Endodermal cell (in vitro differentiated cells): ENCODE results near the gene SPATA33. TPM values are rescaled to one million over a fixed set of nuclear protein-coding genes. Genes with fewer than 3 reads are reported as not detected.

ENCODE experiments used
- DNase-seq: peaks from one replicate; pipeline ENCODE4 v3.0.0-alpha.2; 2017
- H3K27ac ChIP-seq: 2 replicates; pipeline ENCODE4 v1.5.1; 2013; ENCODE audit warnings: mild to moderate bottlenecking, low read depth, low read length, moderate library complexity
- H3K27me3 ChIP-seq: 2 replicates; pipeline ENCODE4 v1.6.1; 2013; ENCODE audit warnings: mild to moderate bottlenecking, low read length, moderate library complexity; ENCODE audit not compliant: insufficient read depth, control insufficient read depth, poor library complexity, severe bottlenecking
- H3K36me3 ChIP-seq: 2 replicates; pipeline ENCODE4 v1.7.0; 2013; ENCODE audit warnings: mild to moderate bottlenecking, low read length, moderate library complexity; ENCODE audit not compliant: control insufficient read depth, insufficient read depth
- H3K4me1 ChIP-seq: one replicate; pipeline ENCODE4 v1.7.0; 2013; ENCODE audit warnings: low read length; ENCODE audit not compliant: control insufficient read depth, insufficient read depth
- H3K4me3 ChIP-seq: 2 replicates; pipeline ENCODE4 v1.5.1; 2013; ENCODE audit warnings: mild to moderate bottlenecking, low read length, moderate library complexity
- H3K9ac ChIP-seq: 2 replicates; pipeline ENCODE4 v1.6.1; 2013; ENCODE audit warnings: mild to moderate bottlenecking, low read length, moderate library complexity; ENCODE audit not compliant: poor library complexity, severe bottlenecking; ENCODE audit errors: extremely low read depth
- H3K9me3 ChIP-seq: 2 replicates; pipeline ENCODE4 v1.6.1; 2013; ENCODE audit warnings: mild to moderate bottlenecking, low read length, moderate library complexity; ENCODE audit not compliant: control insufficient read depth
- H3K27ac Mint-ChIP-seq: 2 replicates; pipeline ENCODE4 v1.8.0; 2020; ENCODE audit warnings: mixed read lengths
- H3K27me3 Mint-ChIP-seq: 2 replicates; pipeline ENCODE4 v1.8.0; 2021; ENCODE audit warnings: mild to moderate bottlenecking, mixed read lengths; ENCODE audit not compliant: insufficient read depth
- H3K36me3 Mint-ChIP-seq: 2 replicates; pipeline ENCODE4 v1.8.0; 2020; ENCODE audit warnings: low read depth, mixed read lengths
- H3K4me1 Mint-ChIP-seq: 2 replicates; pipeline ENCODE4 v1.8.0; 2020; ENCODE audit warnings: mixed read lengths
- H3K4me3 Mint-ChIP-seq: 2 replicates; pipeline ENCODE4 v1.8.0; 2020; ENCODE audit warnings: mild to moderate bottlenecking, moderate library complexity, mixed read lengths
- H3K9me3 Mint-ChIP-seq: 2 replicates; pipeline ENCODE4 v1.8.0; 2020; ENCODE audit warnings: mild to moderate bottlenecking, mixed read lengths
- WGBS, 2 experiments: methylation state at CpG; one replicate each; pipeline versions ENCODE4 v1.1.5 to v1.1.7; 2013; ENCODE audit warnings: missing lambda C conversion rate in 2 of 2, mixed read lengths in 1 of 2; ENCODE audit not compliant: insufficient coverage in 1 of 2, insufficient read length in 1 of 2; 5-methylcytosine and 5-hydroxymethylcytosine counted together
- total RNA-seq, 2 donors: library from RNA; stranded (reverse); fragmentation: NEBNext Ultra II Directional in 1 of 2; extraction: Animal tissue kit (Norgen Biotek cat#: 25700) in 1 of 2; gene quantifications; 2 replicates in 1 of 2; 3 replicates in 1 of 2; pipeline ENCODE4 v1.2.1, GENCODE V29; 2021
- TF ChIP-seq, protein P1 (sequence below): fragments of 200-600 bp; sonication (generic); conservative IDR thresholded peaks from 2 replicates; pipeline ENCODE4 v1.5.0; 2021; ENCODE audit warnings: antibody characterized with exemption, mild to moderate bottlenecking

The SPATA33 gene
- total RNA-seq, 2 donors from 2014 or later, result 21.8 to 28.7 TPM

- Mint-ChIP-seq H3K36me3 (peaks cover 48% of the 10 kb centered on the region), H3K9me3 (no peaks in the 10 kb centered on the region)
- H3K36me3 ChIP-seq, result peaks cover 42% of the 10 kb centered on the region
Observed at GRCh38 chr16:89695086-89695874, 37.6 kb downstream of the SPATA33 start.

GRCh38 chr16:89695875-89696669 lies 38.4 kb downstream of the SPATA33 start:
- Mint-ChIP-seq H3K4me1 (peaks cover 4% of the 10 kb centered on the region), H3K4me3 (no peak overlapping the region), H3K27me3 (no peaks in the 10 kb centered on the region), H3K27ac (peak overlapping the region; percentile 48), H3K36me3 (peaks cover 42% of the 10 kb centered on the region), H3K9me3 (no peaks in the 10 kb centered on the region)
- Histone ChIP-seq H3K27me3 (no peaks in the 10 kb centered on the region), H3K9ac (no peak overlapping the region), H3K4me3 (no peak overlapping the region), H3K9me3 (no peaks in the 10 kb centered on the region), H3K27ac (no peak overlapping the region), H3K4me1 (peaks cover 4% of the 10 kb centered on the region), H3K36me3 (peaks cover 36% of the 10 kb centered on the region)
- TF ChIP-seq, protein P1, sequence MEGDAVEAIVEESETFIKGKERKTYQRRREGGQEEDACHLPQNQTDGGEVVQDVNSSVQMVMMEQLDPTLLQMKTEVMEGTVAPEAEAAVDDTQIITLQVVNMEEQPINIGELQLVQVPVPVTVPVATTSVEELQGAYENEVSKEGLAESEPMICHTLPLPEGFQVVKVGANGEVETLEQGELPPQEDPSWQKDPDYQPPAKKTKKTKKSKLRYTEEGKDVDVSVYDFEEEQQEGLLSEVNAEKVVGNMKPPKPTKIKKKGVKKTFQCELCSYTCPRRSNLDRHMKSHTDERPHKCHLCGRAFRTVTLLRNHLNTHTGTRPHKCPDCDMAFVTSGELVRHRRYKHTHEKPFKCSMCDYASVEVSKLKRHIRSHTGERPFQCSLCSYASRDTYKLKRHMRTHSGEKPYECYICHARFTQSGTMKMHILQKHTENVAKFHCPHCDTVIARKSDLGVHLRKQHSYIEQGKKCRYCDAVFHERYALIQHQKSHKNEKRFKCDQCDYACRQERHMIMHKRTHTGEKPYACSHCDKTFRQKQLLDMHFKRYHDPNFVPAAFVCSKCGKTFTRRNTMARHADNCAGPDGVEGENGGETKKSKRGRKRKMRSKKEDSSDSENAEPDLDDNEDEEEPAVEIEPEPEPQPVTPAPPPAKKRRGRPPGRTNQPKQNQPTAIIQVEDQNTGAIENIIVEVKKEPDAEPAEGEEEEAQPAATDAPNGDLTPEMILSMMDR, result no peak
- WGBS, 2 experiments, result 88 to 89% methylated on average over 17 to 25 of the region's 25 CpGs
- DNase-seq, result peak; percentile 51

More at GRCh38 chr16:89695086-89695874, 37.6 kb downstream of the SPATA33 start:
- H3K27ac ChIP-seq, result no peak overlapping the region
- H3K9ac ChIP-seq, result no peak overlapping the region
- no peak overlapping the region for H3K4me3 ChIP-seq
- no peaks in the 10 kb centered on the region for H3K9me3 ChIP-seq
- peak; percentile 56 for DNase-seq
- Mint-ChIP-seq H3K27me3 (no peaks in the 10 kb centered on the region), H3K27ac (peak overlapping the region; percentile 64), H3K4me3 (no peak overlapping the region), H3K4me1 (peaks cover 4% of the 10 kb centered on the region)
- H3K27me3 ChIP-seq, result no peaks in the 10 kb centered on the region
- TF ChIP-seq, protein P1, result no peak
- peaks cover 4% of the 10 kb centered on the region for H3K4me1 ChIP-seq
- WGBS, 2 experiments, result 95 to 98% methylated on average over 16 to 31 of the region's 31 CpGs

DNA sequence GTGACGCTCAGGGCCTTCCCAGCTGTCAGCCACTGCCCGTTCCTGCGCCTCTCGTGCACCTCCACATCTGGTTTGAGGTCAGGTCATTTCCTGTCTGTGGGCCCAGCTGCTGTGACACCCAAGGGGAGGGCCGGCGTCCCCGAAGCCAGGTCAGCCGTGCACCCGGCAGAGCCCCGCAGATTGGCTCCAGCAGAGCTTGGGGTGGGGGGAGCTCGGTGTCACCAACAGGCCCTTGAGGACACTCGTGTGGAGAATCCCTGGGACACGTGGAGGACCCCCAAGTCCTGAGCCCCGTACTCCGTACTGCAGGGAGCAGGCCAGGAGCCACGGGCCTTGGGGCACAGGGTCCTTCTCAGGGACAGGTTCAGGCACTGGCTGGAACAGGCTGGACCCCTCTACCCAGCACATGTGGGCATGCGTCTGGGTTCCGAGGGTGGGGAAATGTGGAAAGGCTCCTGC lies 39.1 kb downstream of the SPATA33 start:
- peak; percentile 43 for DNase-seq
- Histone ChIP-seq H3K27ac (no peak overlapping the region), H3K36me3 (peaks cover 30% of the 10 kb centered on the region), H3K4me3 (no peak overlapping the region), H3K9me3 (no peaks in the 10 kb centered on the region), H3K4me1 (peaks cover 4% of the 10 kb centered on the region), H3K9ac (no peak overlapping the region), H3K27me3 (no peaks in the 10 kb centered on the region)
- Mint-ChIP-seq H3K27ac (no peak overlapping the region), H3K4me1 (peaks cover 4% of the 10 kb centered on the region), H3K4me3 (no peak overlapping the region), H3K27me3 (no peaks in the 10 kb centered on the region), H3K9me3 (no peaks in the 10 kb centered on the region), H3K36me3 (peaks cover 36% of the 10 kb centered on the region)
- WGBS, 2 experiments, result 96 to 100% methylated on average over 10 to 18 of the region's 18 CpGs
- TF ChIP-seq, protein P1, result no peak
